ENCODE results near the gene MPND.

Gene MPND

GRCh38 chr19:4365341-4365740 lies 22.0 kb downstream of the MPND start:
- Histone ChIP-seq H3K9ac (ENCODE audit: low read length) (no peak overlapping the region), H3K27ac (ENCODE audit: low read depth, low read length, poor library complexity, severe bottlenecking) (no peak overlapping the region), H4K20me1 (ENCODE audit: insufficient read depth, low read length) (no peaks in the 10 kb centered on the region), H3K27me3 (ENCODE audit: insufficient read depth, low read length) (no peaks in the 10 kb centered on the region), H3F3A (ENCODE audit: insufficient read depth, low read length) (no peaks in the 10 kb centered on the region), H3K79me2 (ENCODE audit: insufficient read depth, low read length) (no peaks in the 10 kb centered on the region), H3K4me3 (ENCODE audit: low read depth, low read length, poor library complexity, severe bottlenecking) (no peak overlapping the region), H3K9me2 (ENCODE audit: low read depth, low read length) (no peaks in the 10 kb centered on the region), H3K36me3 (ENCODE audit: insufficient read depth, low read length) (peaks cover 41% of the 10 kb centered on the region; the same call in 1 of the 2 replicates), H2AFZ (ENCODE audit: low read length) (no peak overlapping the region), H3K4me1 (ENCODE audit: insufficient read depth, low read length, severe bottlenecking) (peaks cover 17% of the 10 kb centered on the region), H3K9me3 (ENCODE audit: low read length) (no peaks in the 10 kb centered on the region), H3K4me2 (ENCODE audit: low read length) (no peak overlapping the region)
- TF ChIP-seq CTCF (IDR thresholded peaks at IDR 0.05; ENCODE audit: low read length) (no peak), EZH2 (IDR thresholded peaks at IDR 0.05; ENCODE audit: borderline replicate concordance, low read length) (no peak)

DNA sequence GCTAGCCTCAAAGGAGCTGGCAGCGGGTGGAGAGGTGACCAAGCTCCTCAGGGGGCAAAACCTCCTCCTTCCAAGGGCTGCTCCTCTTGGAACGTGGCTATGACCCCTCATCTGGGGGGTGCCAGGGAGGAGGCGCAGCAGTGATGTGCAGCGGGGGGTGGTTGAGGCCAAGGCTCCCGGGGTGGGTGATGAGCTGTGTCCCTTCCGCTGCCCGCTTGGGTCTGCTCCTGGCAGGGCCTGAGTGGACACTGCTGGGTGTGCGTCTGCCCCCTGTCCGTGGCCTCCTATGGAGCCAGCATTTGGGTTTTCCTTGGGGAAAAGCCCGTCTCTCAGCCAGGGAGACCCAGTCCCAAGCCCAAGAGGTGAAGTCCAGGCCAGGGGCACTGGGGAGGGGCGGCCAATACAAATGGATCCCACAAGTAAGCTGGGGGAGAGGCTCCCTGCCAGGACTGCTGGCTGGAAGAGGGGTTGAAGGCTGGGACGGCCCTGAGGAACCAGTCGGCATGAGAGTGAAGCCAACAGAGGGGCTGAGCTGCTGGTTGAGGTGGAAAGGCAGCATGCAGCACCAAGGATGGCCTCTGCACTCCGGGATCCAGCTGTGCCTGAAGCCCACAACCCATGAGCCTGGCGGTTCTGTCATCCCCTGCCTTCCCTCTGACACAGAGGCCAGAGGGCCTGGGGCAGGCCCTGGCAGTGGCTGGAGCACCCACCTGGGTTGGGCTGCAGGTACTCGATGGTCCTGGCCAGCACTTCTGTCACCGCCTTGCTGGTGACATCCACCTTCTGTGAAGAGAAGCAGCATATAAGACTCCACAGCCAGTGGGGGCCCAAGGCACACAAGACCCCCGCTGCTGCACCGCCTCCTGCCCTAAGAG lies 22.7 kb downstream of the MPND start:
- H3K36me3 ChIP-seq (ENCODE audit: insufficient read depth, low read length): peaks cover 37% of the 10 kb centered on the region; the same call in 1 of the 2 replicates
- H3K27ac ChIP-seq (ENCODE audit: low read depth, low read length, poor library complexity, severe bottlenecking): no peak overlapping the region

DNA sequence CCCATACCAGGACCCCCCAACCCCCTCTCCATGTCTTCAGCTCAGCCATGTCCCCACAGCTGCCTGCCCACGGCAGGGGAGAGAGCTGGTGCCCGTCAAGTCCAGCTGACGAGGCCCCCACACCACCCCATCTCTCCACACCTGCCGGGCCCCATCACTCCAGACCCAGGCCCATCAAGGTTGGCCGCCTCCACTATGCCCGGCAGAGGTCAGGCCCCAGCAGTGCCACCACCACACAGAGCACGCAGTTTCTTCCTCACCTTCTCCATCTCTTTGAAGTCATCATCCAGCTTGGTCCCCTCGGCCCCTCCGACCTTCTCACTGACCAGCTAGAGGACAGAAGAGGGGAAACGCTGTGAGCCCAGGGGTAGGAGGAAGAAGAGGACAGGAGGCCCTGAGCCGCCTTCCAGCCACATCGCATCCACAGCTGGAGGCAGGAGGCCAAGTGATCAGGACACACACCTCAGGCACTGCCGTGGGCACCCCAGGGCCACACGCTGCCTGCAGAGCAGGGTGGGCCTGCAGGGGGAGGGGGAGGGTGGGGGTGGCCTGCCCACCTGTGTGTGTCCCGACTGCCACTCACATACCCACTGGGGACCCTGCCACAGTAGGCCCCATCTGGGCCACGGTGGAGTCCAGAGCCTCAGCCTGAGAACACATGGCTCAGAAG lies 23.4 kb downstream of the MPND start:
- H3K4me2 ChIP-seq (ENCODE audit: low read length): no peak overlapping the region
- H2AFZ ChIP-seq (ENCODE audit: low read length): no peak overlapping the region
- H4K20me1 ChIP-seq (ENCODE audit: insufficient read depth, low read length): no peaks in the 10 kb centered on the region
- no peaks in the 10 kb centered on the region for H3F3A ChIP-seq (ENCODE audit: insufficient read depth, low read length)
- H3K79me2 ChIP-seq (ENCODE audit: insufficient read depth, low read length): no peaks in the 10 kb centered on the region
- H3K9ac ChIP-seq (ENCODE audit: low read length): no peak overlapping the region
- H3K9me2 ChIP-seq (ENCODE audit: low read depth, low read length): no peaks in the 10 kb centered on the region
- H3K36me3 ChIP-seq (ENCODE audit: insufficient read depth, low read length): peaks cover 30% of the 10 kb centered on the region; the same call in 1 of the 2 replicates
- peaks cover 26% of the 10 kb centered on the region for H3K4me1 ChIP-seq (ENCODE audit: insufficient read depth, low read length, severe bottlenecking)
- H3K4me3 ChIP-seq (ENCODE audit: low read depth, low read length, poor library complexity, severe bottlenecking): no peak overlapping the region
- H3K9me3 ChIP-seq (ENCODE audit: low read length): no peaks in the 10 kb centered on the region
- TF ChIP-seq CTCF (IDR thresholded peaks at IDR 0.05; ENCODE audit: low read length) (no peak), EZH2 (IDR thresholded peaks at IDR 0.05; ENCODE audit: borderline replicate concordance, low read length) (no peak)
- no peaks in the 10 kb centered on the region for H3K27me3 ChIP-seq (ENCODE audit: insufficient read depth, low read length)
- no peak overlapping the region for H3K27ac ChIP-seq (ENCODE audit: low read depth, low read length, poor library complexity, severe bottlenecking)

More for the DNA sequence above, 22.7 kb downstream of the MPND start:
- no peaks in the 10 kb centered on the region for H3K9me2 ChIP-seq (ENCODE audit: low read depth, low read length)
- H3K27me3 ChIP-seq (ENCODE audit: insufficient read depth, low read length): no peaks in the 10 kb centered on the region
- no peaks in the 10 kb centered on the region for H3F3A ChIP-seq (ENCODE audit: insufficient read depth, low read length)
- no peak overlapping the region for H3K9ac ChIP-seq (ENCODE audit: low read length)
- no peaks in the 10 kb centered on the region for H3K79me2 ChIP-seq (ENCODE audit: insufficient read depth, low read length)
- no peak overlapping the region for H3K4me2 ChIP-seq (ENCODE audit: low read length)
- TF ChIP-seq CTCF (IDR thresholded peaks at IDR 0.05; ENCODE audit: low read length) (no peak), EZH2 (IDR thresholded peaks at IDR 0.05; ENCODE audit: borderline replicate concordance, low read length) (no peak)
- no peaks in the 10 kb centered on the region for H4K20me1 ChIP-seq (ENCODE audit: insufficient read depth, low read length)
- peaks cover 24% of the 10 kb centered on the region for H3K4me1 ChIP-seq (ENCODE audit: insufficient read depth, low read length, severe bottlenecking)
- no peak overlapping the region for H2AFZ ChIP-seq (ENCODE audit: low read length)
- no peaks in the 10 kb centered on the region for H3K9me3 ChIP-seq (ENCODE audit: low read length)
- no peak overlapping the region for H3K4me3 ChIP-seq (ENCODE audit: low read depth, low read length, poor library complexity, severe bottlenecking)

Measured in OCI-LY1 (cell line).